GM19193 (cell line): ENCODE results near the gene SCN7A.

Experiments
- POLR2A ChIP-seq: IDR thresholded peaks from 4 replicates; pipeline ENCODE4 v1.6.1; 2011; ENCODE audit not compliant: insufficient read depth, insufficient read length; ENCODE audit errors: extremely low read depth

SCN7A gene

GRCh38 chr2:166494140-166494624, at the start of gene SCN7A:
Gene SCN7A (minus strand): TSS chr2:166494249. CDS start chr2:166477696, 16,553 bp downstream.
- TF ChIP-seq POLR2A: no peak

GRCh38 chr2:166539340-166540162, 45.5 kb upstream of the SCN7A start:
- TF ChIP-seq POLR2A: no peak

- no peak for TF ChIP-seq POLR2A
These were observed 42.1 kb upstream of the SCN7A start for GRCh38 chr2:166536111-166536510.

GRCh38 chr2:166521155-166521554, 27.1 kb upstream of the SCN7A start:
- no peak for TF ChIP-seq POLR2A

- no peak for TF ChIP-seq POLR2A
These were observed 26.6 kb upstream of the SCN7A start for GRCh38 chr2:166520604-166521003.

- no peak for TF ChIP-seq POLR2A
These were observed 25.4 kb upstream of the SCN7A start for GRCh38 chr2:166519391-166519962.

- no peak for TF ChIP-seq POLR2A
These were observed 24.8 kb upstream of the SCN7A start for GRCh38 chr2:166518634-166519390.

- TF ChIP-seq POLR2A: no peak
These were observed 23.5 kb upstream of the SCN7A start for GRCh38 chr2:166517533-166518061.

- no peak for TF ChIP-seq POLR2A
These were observed 22.8 kb upstream of the SCN7A start for GRCh38 chr2:166516712-166517303.

GRCh38 chr2:166513952-166514351, 19.9 kb upstream of the SCN7A start:
- no peak for TF ChIP-seq POLR2A

- TF ChIP-seq POLR2A: no peak
These were observed 5.2 kb upstream of the SCN7A start for GRCh38 chr2:166499281-166499680.

GRCh38 chr2:166491461-166491860, 2.6 kb downstream of the SCN7A start:
- no peak for TF ChIP-seq POLR2A

- TF ChIP-seq POLR2A: no peak
These were observed 6.9 kb downstream of the SCN7A start for GRCh38 chr2:166487171-166487570.

GRCh38 chr2:166485558-166486178, 8.4 kb downstream of the SCN7A start:
- no peak for TF ChIP-seq POLR2A
